ENCODE results near the gene DTX4.
A peak's percentile ranks its signal among the peaks of the same experiment; 100 is the strongest.

The DTX4 gene

GRCh38 chr11:59222464-59223060, 50.6 kb downstream of the DTX4 start:
- no peak for DNase-seq

GRCh38 chr11:59223177-59223576, 51.2 kb downstream of the DTX4 start:
- no peak for DNase-seq

GRCh38 chr11:59223611-59224010, 51.7 kb downstream of the DTX4 start:
- DNase-seq: peak; percentile 43

GRCh38 chr11:59224351-59224928, 52.5 kb downstream of the DTX4 start:
- no peak for DNase-seq

- no peak for DNase-seq
These were observed 53.1 kb downstream of the DTX4 start for GRCh38 chr11:59225017-59225416.

- DNase-seq: no peak
These were observed 54.5 kb downstream of the DTX4 start for GRCh38 chr11:59226396-59226795.

GRCh38 chr11:59240322-59240721, 68.4 kb downstream of the DTX4 start:
- no peak for DNase-seq

- no peak for DNase-seq
These were observed 71.7 kb downstream of the DTX4 start for GRCh38 chr11:59243633-59244032.

- peak; percentile 2 for DNase-seq
These were observed 75.7 kb downstream of the DTX4 start for GRCh38 chr11:59247531-59248227.

GRCh38 chr11:59249535-59249934, 77.6 kb downstream of the DTX4 start:
- DNase-seq: no peak

- DNase-seq: no peak
These were observed 81.1 kb downstream of the DTX4 start for GRCh38 chr11:59253001-59253400.

- DNase-seq: no peak
These were observed 82.4 kb downstream of the DTX4 start for GRCh38 chr11:59254286-59254685.

GRCh38 chr11:59255281-59255680, 83.3 kb downstream of the DTX4 start:
- DNase-seq: no peak
